Osteocyte (in vitro differentiated cells): ENCODE data around the gene UBE3C. TPM values are rescaled to one million over a fixed set of nuclear protein-coding genes. Genes with fewer than 3 reads are reported as not detected.
A peak's percentile ranks its signal among the peaks of the same experiment; 100 is the strongest.
"Not testable (repeated sequence)": the region's sequence is repeated elsewhere in the genome, so short reads cannot be mapped to it uniquely, and the experiment has no call there.

Experiments used
- DNase-seq: peaks from one replicate; pipeline ENCODE4 v3.0.0; 2021; ENCODE audit warnings: mixed read lengths; ENCODE audit not compliant: unreplicated experiment; ENCODE audit errors: extremely low spot score
- H3K27ac Mint-ChIP-seq: one replicate; pipeline ENCODE4 v1.8.0; 2021; ENCODE audit warnings: mild to moderate bottlenecking, mixed read lengths; ENCODE audit not compliant: unreplicated experiment
- H3K27me3 Mint-ChIP-seq: one replicate; pipeline ENCODE4 v1.8.0; 2021; ENCODE audit warnings: mixed read lengths; ENCODE audit not compliant: unreplicated experiment
- H3K36me3 Mint-ChIP-seq: one replicate; pipeline ENCODE4 v1.8.0; 2021; ENCODE audit warnings: mixed read lengths; ENCODE audit not compliant: unreplicated experiment
- H3K4me1 Mint-ChIP-seq: one replicate; pipeline ENCODE4 v1.8.0; 2021; ENCODE audit warnings: mixed read lengths; ENCODE audit not compliant: unreplicated experiment
- H3K4me3 Mint-ChIP-seq: one replicate; pipeline ENCODE4 v1.8.0; 2021; ENCODE audit warnings: mild to moderate bottlenecking, moderate library complexity, mixed read lengths; ENCODE audit not compliant: unreplicated experiment
- H3K9me3 Mint-ChIP-seq: one replicate; pipeline ENCODE4 v1.8.0; 2021; ENCODE audit warnings: mixed read lengths; ENCODE audit not compliant: unreplicated experiment
- total RNA-seq: library from RNA; stranded (reverse); gene quantifications from 2 replicates; pipeline ENCODE4 v1.2.1, GENCODE V29; 2021
- TF ChIP-seq, protein P1 (sequence below): fragments of 200-600 bp; sonication (generic); IDR thresholded peaks from 2 replicates; pipeline ENCODE4 v1.5.0; 2021; ENCODE audit warnings: antibody characterized with exemption, mild to moderate bottlenecking, moderate library complexity

The UBE3C gene
- total RNA-seq, 1 donor from 2014 or later, result 59.6 TPM

- Mint-ChIP-seq H3K36me3 (no peaks in the 10 kb centered on the region), H3K27ac (no peak overlapping the region), H3K4me3 (no peak overlapping the region), H3K9me3 (no peaks in the 10 kb centered on the region), H3K27me3 (peaks cover 19% of the 10 kb centered on the region), H3K4me1 (no peaks in the 10 kb centered on the region)
- no peak for DNase-seq
- TF ChIP-seq, protein P1, sequence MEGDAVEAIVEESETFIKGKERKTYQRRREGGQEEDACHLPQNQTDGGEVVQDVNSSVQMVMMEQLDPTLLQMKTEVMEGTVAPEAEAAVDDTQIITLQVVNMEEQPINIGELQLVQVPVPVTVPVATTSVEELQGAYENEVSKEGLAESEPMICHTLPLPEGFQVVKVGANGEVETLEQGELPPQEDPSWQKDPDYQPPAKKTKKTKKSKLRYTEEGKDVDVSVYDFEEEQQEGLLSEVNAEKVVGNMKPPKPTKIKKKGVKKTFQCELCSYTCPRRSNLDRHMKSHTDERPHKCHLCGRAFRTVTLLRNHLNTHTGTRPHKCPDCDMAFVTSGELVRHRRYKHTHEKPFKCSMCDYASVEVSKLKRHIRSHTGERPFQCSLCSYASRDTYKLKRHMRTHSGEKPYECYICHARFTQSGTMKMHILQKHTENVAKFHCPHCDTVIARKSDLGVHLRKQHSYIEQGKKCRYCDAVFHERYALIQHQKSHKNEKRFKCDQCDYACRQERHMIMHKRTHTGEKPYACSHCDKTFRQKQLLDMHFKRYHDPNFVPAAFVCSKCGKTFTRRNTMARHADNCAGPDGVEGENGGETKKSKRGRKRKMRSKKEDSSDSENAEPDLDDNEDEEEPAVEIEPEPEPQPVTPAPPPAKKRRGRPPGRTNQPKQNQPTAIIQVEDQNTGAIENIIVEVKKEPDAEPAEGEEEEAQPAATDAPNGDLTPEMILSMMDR, result no peak
These were observed 8.7 kb upstream of the UBE3C start for GRCh38 chr7:157129907-157130460.

DNA sequence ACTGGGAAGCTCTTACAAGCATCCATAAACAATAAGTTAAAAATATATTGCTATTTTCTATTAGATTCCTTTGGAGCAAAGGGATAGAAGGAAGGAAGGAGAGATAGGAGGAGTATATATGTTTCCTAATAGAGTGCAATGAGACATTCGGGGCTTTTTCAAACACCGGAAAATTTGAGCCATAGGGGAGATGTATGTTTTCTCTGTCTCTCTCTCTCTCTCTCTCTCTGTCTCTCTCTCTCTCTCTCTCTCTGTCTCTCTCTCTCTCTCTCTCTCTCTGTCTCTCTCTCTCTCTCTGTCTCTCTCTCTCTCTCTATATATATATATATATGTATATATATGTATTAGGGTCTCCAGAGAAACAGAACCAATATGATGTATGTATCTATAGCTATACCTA is 7.9 kb upstream of the UBE3C start:
- not testable (repeated sequence) for H3K27ac Mint-ChIP-seq, H3K9me3 Mint-ChIP-seq, H3K4me1 Mint-ChIP-seq, H3K4me3 Mint-ChIP-seq, DNase-seq, H3K36me3 Mint-ChIP-seq
- H3K27me3 Mint-ChIP-seq, result peaks cover 19% of the 10 kb centered on the region

- TF ChIP-seq, protein P1, result no peak
- no peaks in the 10 kb centered on the region for H3K9me3 Mint-ChIP-seq
- no peak overlapping the region for H3K27ac Mint-ChIP-seq
- H3K27me3 Mint-ChIP-seq, result peaks cover 19% of the 10 kb centered on the region
- no peak for DNase-seq
- H3K36me3 Mint-ChIP-seq, result no peaks in the 10 kb centered on the region
- H3K4me3 Mint-ChIP-seq, result no peak overlapping the region
- peaks cover 5% of the 10 kb centered on the region for H3K4me1 Mint-ChIP-seq
These were observed 5.9 kb upstream of the UBE3C start for GRCh38 chr7:157132796-157133195.

DNA sequence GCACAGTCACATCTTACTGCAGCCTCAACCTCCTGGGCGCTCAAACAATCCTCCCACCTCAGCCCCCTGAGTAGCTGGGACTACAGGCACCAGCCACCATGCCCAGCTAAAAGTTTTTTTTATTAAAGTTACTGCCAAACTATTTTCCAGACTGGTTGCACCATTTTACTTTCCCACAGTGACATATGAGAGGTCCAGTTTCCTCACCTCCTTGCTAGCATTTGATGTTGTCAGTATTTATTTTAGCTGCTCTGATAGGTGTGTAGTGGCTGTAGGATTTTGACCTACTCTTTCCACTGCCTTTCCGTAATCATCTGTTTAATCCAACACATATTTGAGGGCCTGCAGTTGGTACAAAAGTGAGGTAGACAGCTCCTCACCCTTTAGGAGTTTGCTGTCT is 5.4 kb upstream of the UBE3C start:
- Mint-ChIP-seq H3K36me3 (no peaks in the 10 kb centered on the region), H3K27me3 (peaks cover 19% of the 10 kb centered on the region), H3K4me3 (no peak overlapping the region), H3K27ac (no peak overlapping the region), H3K4me1 (peaks cover 5% of the 10 kb centered on the region), H3K9me3 (no peaks in the 10 kb centered on the region)
- TF ChIP-seq, protein P1, result no peak
- DNase-seq, result no peak

GRCh38 chr7:157136372-157136771 is 2.4 kb upstream of the UBE3C start:
- H3K36me3 Mint-ChIP-seq, result peaks cover 5% of the 10 kb centered on the region
- H3K27me3 Mint-ChIP-seq, result peaks cover 8% of the 10 kb centered on the region
- H3K4me3 Mint-ChIP-seq, result peak overlapping the region; percentile 43
- H3K27ac Mint-ChIP-seq, result peak overlapping the region; percentile 78
- TF ChIP-seq, protein P1, result peak; percentile 39
- peaks cover 23% of the 10 kb centered on the region for H3K4me1 Mint-ChIP-seq
- no peaks in the 10 kb centered on the region for H3K9me3 Mint-ChIP-seq
- no peak for DNase-seq

- H3K4me3 Mint-ChIP-seq, result peak overlapping the region; percentile 75
- DNase-seq, result no peak
- peaks cover 4% of the 10 kb centered on the region for H3K27me3 Mint-ChIP-seq
- H3K36me3 Mint-ChIP-seq, result peaks cover 6% of the 10 kb centered on the region
- TF ChIP-seq, protein P1, result no peak
- no peaks in the 10 kb centered on the region for H3K9me3 Mint-ChIP-seq
- peaks cover 31% of the 10 kb centered on the region for H3K4me1 Mint-ChIP-seq
- peak overlapping the region; percentile 66 for H3K27ac Mint-ChIP-seq
These were observed 664 bp upstream of the UBE3C start for GRCh38 chr7:157138101-157138423.
